B cell (primary cell): Measurements from ENCODE around the gene ACTR2. TPM values are rescaled to one million over a fixed set of nuclear protein-coding genes. Genes with fewer than 3 reads are reported as not detected.
"Not testable (repeated sequence)": the region's sequence is repeated elsewhere in the genome, so short reads cannot be mapped to it uniquely, and the experiment has no call there.

Experiments
- ATAC-seq: fragments of 200-7000 bp; cut with Tn5 transposase; one replicate; pipeline ENCODE4 v1.10.0; 2021; ENCODE audit warnings: low read depth, mild to moderate bottlenecking, moderate number of reproducible peaks, moderate library complexity
- CTCF ChIA-PET: fragments of 350-600 bp; sonication (Branson Sonifier 250); formaldehyde crosslinking; loops from one replicate; lab custom pipeline; 2021; ENCODE audit warnings: antibody characterized with exemption, inconsistent platforms; lab: Charles Lee
- POLR2A ChIA-PET: fragments of 350-600 bp; sonication (Branson Sonifier 250); formaldehyde crosslinking; loops from one replicate; lab custom pipeline; 2021; ENCODE audit warnings: antibody characterized with exemption; lab: Charles Lee
- DNase-seq: peaks from one replicate; pipeline ENCODE4 v3.0.0; 2013
- H2AFZ ChIP-seq: 2 replicates; pipeline ENCODE4 v1.6.1; 2012; ENCODE audit warnings: mild to moderate bottlenecking, low read depth, low read length; ENCODE audit not compliant: insufficient read depth, poor library complexity, severe bottlenecking
- H3K27ac ChIP-seq, 2 donors: 1 replicate in 1 of 2; 2 replicates in 1 of 2; pipeline ENCODE4 v1.5.1; 2012 to 2013; ENCODE audit warnings: low read length in 2 of 2, mild to moderate bottlenecking in 2 of 2, moderate library complexity in 1 of 2
- H3K27me3 ChIP-seq, 4 experiments: fragments of 200-600 bp in 1 of 4; sonication (generic) in 1 of 4; replicated peaks in 1 of 4; 1 replicate in 2 of 4; 2 replicates in 2 of 4; pipeline versions ENCODE4 v1.6.1 to v1.7.0; 2013 to 2016; ENCODE audit warnings: low read length in 3 of 4, mild to moderate bottlenecking in 2 of 4, mixed read lengths in 1 of 4, moderate library complexity in 1 of 4; ENCODE audit not compliant: insufficient read depth in 4 of 4, control insufficient read depth in 3 of 4; ENCODE audit errors: control extremely low read depth in 1 of 4
- H3K36me3 ChIP-seq, 2 experiments: replicated peaks in 1 of 2; 1 replicate in 1 of 2; 2 replicates in 1 of 2; pipeline versions ENCODE4 v1.6.1 to v1.7.1; 2013; ENCODE audit warnings: low read length in 1 of 2; ENCODE audit not compliant: insufficient read depth in 2 of 2, control insufficient read depth in 1 of 2; ENCODE audit errors: control extremely low read depth in 1 of 2, extremely low read depth in 1 of 2
- H3K4me1 ChIP-seq, 2 donors: fragments of 200-600 bp in 1 of 2; sonication (generic) in 1 of 2; 1 replicate in 1 of 2; 2 replicates in 1 of 2; pipeline versions ENCODE4 v1.5.1 to v1.6.1; 2013 to 2017; ENCODE audit warnings: low read length in 2 of 2; ENCODE audit not compliant: control insufficient read depth in 2 of 2, insufficient read depth in 2 of 2
- H3K4me2 ChIP-seq: replicated peaks from 2 replicates; pipeline ENCODE3; 2012; ENCODE audit warnings: mild to moderate bottlenecking, low read depth, low read length; ENCODE audit not compliant: poor library complexity, severe bottlenecking
- H3K4me3 ChIP-seq, 5 experiments: fragments of 200-600 bp in 1 of 5; sonication (generic) in 1 of 5; 1 replicate in 3 of 5; 2 replicates in 2 of 5; pipeline versions ENCODE4 v1.5.1 to v1.7.0; 2011 to 2016; ENCODE audit warnings: low read length in 4 of 5, mild to moderate bottlenecking in 4 of 5, low read depth in 2 of 5, control low read depth in 1 of 5, moderate library complexity in 1 of 5; ENCODE audit not compliant: insufficient read depth in 1 of 5; ENCODE audit errors: control extremely low read depth in 1 of 5, extremely low read depth in 1 of 5
- H3K79me2 ChIP-seq: fragments of 200-600 bp; sonication (generic); one replicate; pipeline ENCODE4 v1.6.0; 2016; ENCODE audit warnings: low read length; ENCODE audit not compliant: control insufficient read depth, insufficient read depth
- H3K9ac ChIP-seq: fragments of 200-600 bp; sonication (generic); 2 replicates; pipeline ENCODE4 v1.6.1; 2017; ENCODE audit warnings: mild to moderate bottlenecking, low read length, moderate library complexity
- H3K9me3 ChIP-seq, 3 donors: one replicate each; pipeline versions ENCODE4 v1.6.1 to v1.7.1; 2013; ENCODE audit warnings: low read length in 2 of 3; ENCODE audit not compliant: control insufficient read depth in 2 of 3, insufficient read depth in 1 of 3; ENCODE audit errors: control extremely low read depth in 1 of 3
- H4K20me1 ChIP-seq: 2 replicates; pipeline ENCODE4 v1.6.0; 2012; ENCODE audit warnings: mild to moderate bottlenecking, low read length; ENCODE audit not compliant: insufficient read depth, control insufficient read depth, poor library complexity, severe bottlenecking
- H3K27ac Mint-ChIP-seq: one replicate; pipeline ENCODE4 v1.8.0; 2021; ENCODE audit warnings: mixed read lengths
- H3K27me3 Mint-ChIP-seq: one replicate; pipeline ENCODE4 v1.8.0; 2021; ENCODE audit warnings: mixed read lengths
- H3K4me1 Mint-ChIP-seq: one replicate; pipeline ENCODE4 v1.8.0; 2021; ENCODE audit warnings: mixed read lengths
- H3K4me3 Mint-ChIP-seq: one replicate; pipeline ENCODE4 v1.8.0; 2021; ENCODE audit warnings: mixed read lengths
- H3K9me3 Mint-ChIP-seq: one replicate; pipeline ENCODE4 v1.8.0; 2022; ENCODE audit warnings: mixed read lengths; ENCODE audit not compliant: insufficient read depth
- CTCF ChIP-seq: fragments of 200-600 bp; IDR thresholded peaks from one replicate; pipeline ENCODE4 v1.8.0; 2022; ENCODE audit warnings: antibody characterized with exemption, mild to moderate bottlenecking
- EZH2 ChIP-seq: IDR thresholded peaks from 2 replicates; pipeline ENCODE4 v1.6.1; 2012; ENCODE audit warnings: borderline replicate concordance, low read depth, mild to moderate bottlenecking, moderate library complexity, low read length; ENCODE audit not compliant: insufficient read depth, poor library complexity, severe bottlenecking
- WGBS: methylation state at CpG from one replicate; pipeline ENCODE4 v1.1.5; 2013; ENCODE audit warnings: missing lambda C conversion rate; ENCODE audit not compliant: insufficient coverage; 5-methylcytosine and 5-hydroxymethylcytosine counted together
- intact Hi-C: fragments of 100-400 bp; cut with micrococcal nuclease; formaldehyde crosslinking; loops from one replicate; pipeline ENCODE4 v1.10.0; 2022
- polyA plus RNA-seq: library from polyadenylated mRNA; depleted of rRNA; stranded (reverse); fragments of >200 nt; gene quantifications from 2 replicates; pipeline ENCODE4 v1.2.3, GENCODE V29; 2012
- total RNA-seq, 2 donors: library from RNA; stranded (reverse); fragments of 120-200 nt in 1 of 2; gene quantifications; 1 replicate in 1 of 2; 2 replicates in 1 of 2; pipeline versions ENCODE4 v1.2.3 to v1.2.4, GENCODE V29; 2013 to 2022

Gene ACTR2
- total and polyA plus RNA-seq, 2 donors (not counting 1 experiment from before 2014, with no cell fraction given): 41.8 to 284 TPM

GRCh38 chr2:65256054-65256453 lies 28.4 kb downstream of the ACTR2 start:
- WGBS: 100% methylated on average over 1 of the region's 1 CpG
- intact Hi-C loops: no loop called here
- H3K4me1 Mint-ChIP-seq: peaks cover 13% of the 10 kb centered on the region
- CTCF ChIA-PET: no interaction called here
- no peak overlapping the region for H2AFZ ChIP-seq
- no peaks in the 10 kb centered on the region for H3K4me1 ChIP-seq
- H4K20me1 ChIP-seq: peaks cover 65% of the 10 kb centered on the region
- H3K79me2 ChIP-seq: peaks cover 41% of the 10 kb centered on the region
- peaks cover 14 to 70% of the 10 kb centered on the region in 2 experiments for H3K36me3 ChIP-seq
- H3K4me2 ChIP-seq: no peak overlapping the region
- ATAC-seq (no peak), DNase-seq (no peak)
- H3K27ac Mint-ChIP-seq: no peak overlapping the region
- POLR2A ChIA-PET: no interaction called here
- no peak overlapping the region for H3K4me3 Mint-ChIP-seq
- no peaks in the 10 kb centered on the region for H3K27me3 ChIP-seq
- H3K27ac ChIP-seq: peak overlapping the region in 1 of 2 donors; percentile 33
- no peaks in the 10 kb centered on the region for H3K9me3 ChIP-seq
- no peak for TF ChIP-seq CTCF
- TF ChIP-seq EZH2: no peak
- H3K27me3 Mint-ChIP-seq: no peaks in the 10 kb centered on the region
- H3K9me3 Mint-ChIP-seq: no peaks in the 10 kb centered on the region
- no peak overlapping the region for H3K9ac ChIP-seq
- H3K4me3 ChIP-seq: no peak overlapping the region

DNA sequence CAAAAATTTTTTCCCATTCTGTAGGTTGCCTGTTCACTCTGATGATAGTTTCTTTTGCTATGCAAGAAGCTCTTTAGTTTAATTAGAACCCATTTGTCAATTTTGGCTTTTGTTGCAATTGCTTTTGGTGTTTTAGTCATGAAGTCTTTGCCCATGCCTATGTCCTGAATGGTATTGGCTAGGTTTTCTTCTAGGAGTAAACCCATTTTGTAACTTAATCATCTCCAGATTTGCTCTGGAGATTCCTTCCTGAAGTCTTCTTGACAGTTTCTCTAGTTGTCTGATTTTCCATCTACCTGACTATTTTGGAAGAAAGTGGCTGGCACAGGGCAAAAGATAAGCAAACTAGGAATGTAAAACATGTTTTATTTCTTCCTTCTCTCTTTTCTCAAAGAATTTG lies 30.2 kb downstream of the ACTR2 start:
- CTCF ChIA-PET: interaction anchor here (0.7 kb wide), 1 partner anchor 16 kb away, joined by 3 read pairs; no protein-coding TSS in a partner anchor
- H3K4me1 ChIP-seq, H3K9ac ChIP-seq, H3K4me3 Mint-ChIP-seq, POLR2A ChIA-PET, DNase-seq, H3K9me3 ChIP-seq, H3K27me3 Mint-ChIP-seq, H2AFZ ChIP-seq, H3K4me2 ChIP-seq, H3K9me3 Mint-ChIP-seq, H3K27ac ChIP-seq, H3K27ac Mint-ChIP-seq, intact Hi-C loops, H3K4me3 ChIP-seq, H3K27me3 ChIP-seq, ATAC-seq: not testable (repeated sequence)
- H4K20me1 ChIP-seq: peaks cover 61% of the 10 kb centered on the region
- H3K36me3 ChIP-seq: peaks cover 18 to 76% of the 10 kb centered on the region in 2 experiments
- H3K4me1 Mint-ChIP-seq: peaks cover 13% of the 10 kb centered on the region
- H3K79me2 ChIP-seq: peaks cover 28% of the 10 kb centered on the region
